Endothelial cell of umbilical vein (primary cell): Measurements from ENCODE around the gene PMVK.

Experiments used
- CTCF ChIP-seq, 2 donors: IDR thresholded peaks; 1 replicate in 1 of 2; 2 replicates in 1 of 2; pipeline ENCODE4 v1.5.1; 2011; ENCODE audit warnings: low read length in 2 of 2, mild to moderate bottlenecking in 2 of 2, moderate library complexity in 2 of 2, control low read depth in 1 of 2, inconsistent platforms in 1 of 2, low read depth in 1 of 2; ENCODE audit not compliant: insufficient read depth in 1 of 2; ENCODE audit errors: extremely low read depth in 1 of 2
- FOS ChIP-seq: IDR thresholded peaks from 2 replicates; pipeline ENCODE4 v1.6.1; 2011; ENCODE audit warnings: mild to moderate bottlenecking, low read length, moderate library complexity, borderline replicate concordance; ENCODE audit not compliant: insufficient read depth

DNA sequence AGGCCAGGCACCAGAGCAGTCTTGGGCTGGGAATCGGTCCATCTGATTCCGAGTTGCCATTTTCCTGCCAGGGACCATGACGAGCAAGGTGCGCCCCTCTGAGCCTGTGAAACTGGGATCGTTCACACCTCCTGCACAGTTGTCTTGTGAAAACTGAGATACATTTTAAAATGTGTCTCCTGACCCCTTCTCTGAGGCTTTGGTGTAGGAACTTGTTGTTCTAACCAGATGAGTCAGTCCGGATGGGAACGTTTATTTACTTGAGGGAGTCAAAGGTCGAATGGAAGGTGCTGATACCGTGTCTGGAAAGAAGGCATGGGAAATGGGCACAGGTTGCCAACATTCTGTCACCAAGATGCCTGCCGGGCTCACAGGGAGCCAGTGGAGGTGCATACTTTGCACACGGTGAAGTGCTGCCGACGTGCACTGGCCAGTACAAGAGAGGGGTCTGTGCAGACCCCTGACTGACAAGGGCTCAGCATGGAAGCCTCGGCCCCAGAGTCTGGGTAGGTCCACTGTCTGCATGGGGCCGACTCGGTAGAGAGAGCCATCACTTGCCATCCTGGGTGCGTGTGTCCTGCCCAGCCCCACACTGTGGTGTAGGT, 59.0 kb downstream of the PMVK start:
- TF ChIP-seq FOS (peak; percentile 30), CTCF (IDR thresholded peaks at IDR 0.05; ENCODE audit: extremely low read depth in 1 of 2, insufficient read depth in 1 of 2, low read depth in 1 of 2, low read length in 2 of 2) (no peak)
